Measurements from ENCODE around the gene TACC2. TPM values are rescaled to one million over a fixed set of nuclear protein-coding genes. Genes with fewer than 3 reads are reported as not detected.

TACC2 gene
- total and polyA plus RNA-seq, 9 of the 15 experiments (the other 6 are each of a cell fraction or from before 2014, with no cell fraction given), result under 0.01 to 0.35 (median 0.03) TPM; not detected in 6

- intact Hi-C loops (cut with micrococcal nuclease), result no loop called here
- ChIA-PET CTCF (ENCODE audit: low intra/inter-chr PET ratio) (no interaction called here), POLR2A (no interaction called here)
- Histone ChIP-seq H3K4me1 (replicated peaks in 1 of 2; ENCODE audit: control insufficient read depth in 2 of 2, insufficient read depth in 2 of 2, low read length in 2 of 2) (no peaks in the 10 kb centered on the region), H3K4me2 (ENCODE audit: insufficient read depth, low read length) (no peak overlapping the region), H4K20me1 (replicated peaks; ENCODE audit: control insufficient read depth, insufficient read depth, low read length) (no peaks in the 10 kb centered on the region), H3K4me3 (no peak overlapping the region), H3K27me3 (ENCODE audit: control insufficient read depth in 2 of 2, insufficient read depth in 2 of 2, low read length in 2 of 2) (peaks cover 0 to 6% of the 10 kb centered on the region in 2 experiments; a peak in 3 of 5 replicates), H3K79me2 (ENCODE audit: control insufficient read depth, insufficient read depth, low read length) (no peaks in the 10 kb centered on the region), H3K27ac (ENCODE audit: extremely low read depth, low read depth, low read length) (no peak overlapping the region), H3K36me3 (ENCODE audit: control insufficient read depth, insufficient read depth, low read length) (no peaks in the 10 kb centered on the region), H3K9me1 (ENCODE audit: control insufficient read depth, insufficient read depth, low read length) (no peaks in the 10 kb centered on the region), H2AFZ (ENCODE audit: low read depth, low read length) (no peak overlapping the region), H3K9ac (ENCODE audit: insufficient read depth in 1 of 2, low read depth in 2 of 2, low read length in 2 of 2) (no peak overlapping the region), H3K9me3 (replicated peaks; ENCODE audit: control insufficient read depth, insufficient read depth, low read depth, low read length) (no peaks in the 10 kb centered on the region)
- no peak for DNase-seq (ENCODE audit: extremely low read depth in 1 of 4, low spot score in 3 of 4)
- in situ Hi-C loops (cut with MboI), result no loop called here
- no peak for FAIRE-seq
- ATAC-seq, result no peak
- 0% methylated on average over 3 of the region's 7 CpGs for WGBS (ENCODE audit: insufficient coverage, low coverage, missing lambda C conversion rate)
- no TSS peak for BruUV-seq (replicated peaks)
- no peak for TF ChIP-seq LCOR (CRISPR knock-in tag; IDR thresholded peaks at IDR 0.05)
- TF ChIP-seq ATF2 (CRISPR knock-in tag; IDR thresholded peaks at IDR 0.05), result no peak
- TF ChIP-seq ARID3B (CRISPR knock-in tag; IDR thresholded peaks at IDR 0.05; ENCODE audit: borderline replicate concordance), result no peak
- no peak for TF ChIP-seq BCL6 (CRISPR knock-in tag; IDR thresholded peaks at IDR 0.05)
- TF ChIP-seq MEF2A (IDR thresholded peaks at IDR 0.05; ENCODE audit: control insufficient read depth, low read depth, low read length), result no peak
- TF ChIP-seq POLR2G (IDR thresholded peaks at IDR 0.05; ENCODE audit: low read depth, low read length), result no peak
- no peak for TF ChIP-seq RAD51 (IDR thresholded peaks at IDR 0.05; ENCODE audit: borderline replicate concordance, low read depth)
- TF ChIP-seq HMGXB4 (CRISPR knock-in tag; IDR thresholded peaks at IDR 0.05), result no peak
- no peak for TF ChIP-seq ARID4B (CRISPR knock-in tag; IDR thresholded peaks at IDR 0.05)
- no peak for TF ChIP-seq ARNT (IDR thresholded peaks at IDR 0.05)
- TF ChIP-seq FOXP1 (CRISPR knock-in tag; IDR thresholded peaks at IDR 0.05), result no peak
- no peak for TF ChIP-seq ZNF311 (CRISPR knock-in tag; IDR thresholded peaks at IDR 0.05)
- no peak for TF ChIP-seq HDAC2 (IDR thresholded peaks at IDR 0.05)
- TF ChIP-seq CBX8 (IDR thresholded peaks at IDR 0.05; ENCODE audit: borderline replicate concordance, extremely low read depth, low read depth, low read length, poor library complexity, severe bottlenecking), result no peak
Measured at GRCh38 chr10:122170802-122171201, 181.8 kb downstream of the TACC2 start.
